IMR-90 (cell line): ENCODE results near the gene CNNM2. TPM values are rescaled to one million over a fixed set of nuclear protein-coding genes. Genes with fewer than 3 reads are reported as not detected.

Source experiments
- ATAC-seq: fragments of 200-7000 bp; cut with Tn5 transposase; 2 replicates; pipeline ENCODE4 v1.9.1; 2020; ENCODE audit warnings: low read depth, mild to moderate bottlenecking, moderate library complexity
- BruUV-seq: library from RNA; stranded (reverse); fragments of 400-500 nt; replicated peaks from 2 replicates; lab custom pipeline; 2021; lab: Mats Ljungman, UMichigan
- CTCF ChIA-PET: fragments of 300-600 bp; formaldehyde crosslinking; extraction: SDS; loops from one replicate; lab custom pipeline; 2021; ENCODE audit warnings: antibody characterized with exemption; lab: Yijun Ruan, JAX
- POLR2A ChIA-PET: fragments of 300-600 bp; sonication (Branson Sonifier 250); formaldehyde crosslinking; loops from one replicate; lab custom pipeline; 2022; ENCODE audit warnings: antibody characterized with exemption; ENCODE audit not compliant: unreplicated experiment; lab: Charles Lee
- DNase-seq: peaks from one replicate; pipeline ENCODE4 v3.0.0; 2013
- H2AFZ ChIP-seq: replicated peaks from 2 replicates; pipeline ENCODE3; 2013; ENCODE audit warnings: low read length, mild to moderate bottlenecking; ENCODE audit not compliant: poor library complexity
- H2AK5ac ChIP-seq: 2 replicates; pipeline ENCODE4 v1.6.1; 2013; ENCODE audit warnings: low read depth, low read length, inconsistent platforms
- H2AK9ac ChIP-seq: replicated peaks from 2 replicates; pipeline ENCODE3; 2013; ENCODE audit warnings: mild to moderate bottlenecking, low read depth, low read length, moderate library complexity; ENCODE audit not compliant: poor library complexity
- H2BK120ac ChIP-seq: 2 replicates; pipeline ENCODE4 v1.6.1; 2013; ENCODE audit warnings: low read depth, low read length, inconsistent platforms
- H2BK15ac ChIP-seq: 3 replicates; pipeline ENCODE4 v1.6.1; 2013; ENCODE audit warnings: low read depth, low read length, inconsistent platforms
- H2BK20ac ChIP-seq: 2 replicates; pipeline ENCODE4 v1.6.1; 2013; ENCODE audit warnings: low read depth, mild to moderate bottlenecking, inconsistent platforms, low read length, moderate library complexity
- H2BK5ac ChIP-seq: 2 replicates; pipeline ENCODE4 v1.6.1; 2013; ENCODE audit warnings: mild to moderate bottlenecking, low read depth, low read length, inconsistent platforms; ENCODE audit not compliant: poor library complexity, severe bottlenecking
- H3K14ac ChIP-seq: replicated peaks from 2 replicates; pipeline ENCODE4 v1.6.1; 2013; ENCODE audit warnings: low read depth, low read length, inconsistent platforms
- H3K18ac ChIP-seq: 2 replicates; pipeline ENCODE4 v1.6.1; 2013; ENCODE audit warnings: low read depth, low read length, control low read depth
- H3K23ac ChIP-seq: 2 replicates; pipeline ENCODE4 v1.6.1; 2013; ENCODE audit warnings: low read depth, low read length, inconsistent platforms
- H3K27ac ChIP-seq: 2 replicates; pipeline ENCODE4 v1.5.1; 2013; ENCODE audit warnings: mild to moderate bottlenecking, control low read depth, low read length; ENCODE audit not compliant: insufficient read depth
- H3K27me3 ChIP-seq: 2 replicates; pipeline ENCODE4 v1.6.1; 2013; ENCODE audit warnings: low read length; ENCODE audit not compliant: control insufficient read depth, insufficient read depth
- H3K36me3 ChIP-seq: 2 replicates; pipeline ENCODE4 v1.6.1; 2013; ENCODE audit warnings: low read length, mixed read lengths; ENCODE audit not compliant: control insufficient read depth, insufficient read depth
- H3K4ac ChIP-seq: 2 replicates; pipeline ENCODE4 v1.6.1; 2013; ENCODE audit warnings: low read depth, low read length, inconsistent platforms
- H3K4me1 ChIP-seq: 2 replicates; pipeline ENCODE4 v1.6.1; 2013; ENCODE audit warnings: low read length, mixed read lengths; ENCODE audit not compliant: control insufficient read depth, insufficient read depth
- H3K4me2 ChIP-seq: 2 replicates; pipeline ENCODE4 v1.6.1; 2013; ENCODE audit warnings: low read depth, mild to moderate bottlenecking, control low read depth, low read length, moderate library complexity
- H3K4me3 ChIP-seq: 2 replicates; pipeline ENCODE4 v1.5.1; 2013; ENCODE audit warnings: low read depth, mild to moderate bottlenecking, control low read depth, low read length, moderate library complexity; ENCODE audit not compliant: insufficient read depth
- H3K56ac ChIP-seq: 2 replicates; pipeline ENCODE4 v1.6.1; 2013; ENCODE audit warnings: low read length, inconsistent platforms; ENCODE audit not compliant: insufficient read depth; ENCODE audit errors: extremely low read depth
- H3K79me1 ChIP-seq, 2 experiments: 2 replicates each; pipeline ENCODE4 v1.6.1; 2013; ENCODE audit warnings: low read length in 2 of 2, inconsistent platforms in 1 of 2, low read depth in 1 of 2
- H3K9ac ChIP-seq: 2 replicates; pipeline ENCODE4 v1.6.1; 2013; ENCODE audit warnings: low read depth, low read length, control low read depth
- H3K9me1 ChIP-seq: 2 replicates; pipeline ENCODE4 v1.6.1; 2013; ENCODE audit warnings: low read length, inconsistent platforms; ENCODE audit not compliant: insufficient read depth
- H3K9me3 ChIP-seq: 2 replicates; pipeline ENCODE4 v1.6.1; 2013; ENCODE audit warnings: low read length; ENCODE audit not compliant: control insufficient read depth, insufficient read depth
- H4K20me1 ChIP-seq: 2 replicates; pipeline ENCODE4 v1.6.1; 2013; ENCODE audit warnings: low read length, inconsistent platforms; ENCODE audit not compliant: insufficient read depth
- H4K5ac ChIP-seq: 2 replicates; pipeline ENCODE4 v1.6.1; 2013; ENCODE audit warnings: mild to moderate bottlenecking, low read depth, low read length, control low read depth
- H4K8ac ChIP-seq, 2 experiments: 2 replicates each; pipeline ENCODE4 v1.6.1; 2013; ENCODE audit warnings: low read depth in 2 of 2, low read length in 2 of 2, control low read depth in 1 of 2, inconsistent platforms in 1 of 2
- H4K91ac ChIP-seq: 2 replicates; pipeline ENCODE4 v1.6.1; 2013; ENCODE audit warnings: low read depth, low read length, inconsistent platforms; ENCODE audit not compliant: insufficient read depth
- CHD1 ChIP-seq: IDR thresholded peaks from 2 replicates; pipeline ENCODE4 v1.6.1; 2012; ENCODE audit warnings: low read depth, low read length, improper control_type of control experiment
- SMC3 ChIP-seq: fragments of 150-350 bp; IDR thresholded peaks from 2 replicates; pipeline ENCODE4 v1.6.1; 2016; ENCODE audit warnings: low read depth, mild to moderate bottlenecking, antibody characterized with exemption, low read length, moderate library complexity
- WGBS, 2 experiments: methylation state at CpG; one replicate each; pipeline versions ENCODE4 v1.1.5 to v1.1.7; 2013; ENCODE audit warnings: missing lambda C conversion rate in 2 of 2; ENCODE audit not compliant: insufficient read length in 1 of 2; ENCODE audit errors: extremely low coverage in 2 of 2; 5-methylcytosine and 5-hydroxymethylcytosine counted together
- dilution Hi-C: fragments of 300-500 bp; cut with HindIII; formaldehyde crosslinking; loops from one replicate; pipeline ENCODE4 v1.14.3; 2018; ENCODE audit warnings: low sequenced_read_pairs; ENCODE audit not compliant: unreplicated experiment
- in situ Hi-C: fragments of 300-500 bp; cut with MboI; formaldehyde crosslinking; loops from 3 replicates; pipeline ENCODE4 v1.14.3; 2019; ENCODE audit warnings: low sequenced_read_pairs, inconsistent platforms, mixed read lengths
- intact Hi-C: fragments of 100-400 bp; cut with micrococcal nuclease; formaldehyde crosslinking; loops from 2 replicates; pipeline ENCODE4 v1.10.0; 2022
- polyA plus RNA-seq, 3 experiments: library from polyadenylated mRNA; depleted of rRNA; stranded (reverse); fragments of >200 nt; gene quantifications; 2 replicates each; pipeline ENCODE4 v1.2.3, GENCODE V29; 2012; ENCODE audit warnings: low replicate concordance in 1 of 3
- total RNA-seq: library from RNA; depleted of rRNA; stranded (reverse); fragments of >200 nt; gene quantifications from 2 replicates; pipeline ENCODE4 v1.2.3, GENCODE V29; 2012
- TF ChIP-seq, protein P1 (sequence below): fragments of 150-350 bp; IDR thresholded peaks from 2 replicates; pipeline ENCODE4 v1.6.1; 2017; ENCODE audit warnings: mild to moderate bottlenecking, antibody characterized with exemption, low read length, low read depth

CNNM2 gene
- total and polyA plus RNA-seq, 2 of the 4 experiments (the other 2 are of a cell fraction): 4.7 to 5.6 TPM

- Histone ChIP-seq H3K4me3 (peak within 1 kb of the TSS; percentile 55), H4K91ac (peak within 1 kb of the TSS; percentile 63; the same call in 1 of the 2 replicates), H3K27ac (peak within 1 kb of the TSS; percentile 46), H3K36me3 (no peaks in the 10 kb centered on the region), H3K23ac (0 out of 2 replicates have a peak within 1 kb of the TSS, but pooled peaks have one; percentile 29), H2BK20ac (no peak within 1 kb of the TSS), H3K9me1 (0 out of 2 replicates have a peak, but pooled peaks cover 8% of the 10 kb centered on the region), H3K9ac (peak within 1 kb of the TSS; percentile 75), H4K8ac (peak within 1 kb of the TSS; percentile 81 to 94), H2BK15ac (no peak within 1 kb of the TSS), H3K4me2 (peak within 1 kb of the TSS; percentile 95), H3K4ac (peak within 1 kb of the TSS; percentile 49), H2AK9ac (peak within 1 kb of the TSS; percentile 83), H4K5ac (peak within 1 kb of the TSS; percentile 49), H3K9me3 (no peaks in the 10 kb centered on the region), H3K4me1 (peaks cover 5% of the 10 kb centered on the region), H3K79me1 (peaks cover 0 to 8% of the 10 kb centered on the region in 2 experiments; a peak in 1 of 4 replicates), H3K18ac (peak within 1 kb of the TSS; percentile 13; the same call in 1 of the 2 replicates), H2AFZ (peak within 1 kb of the TSS; percentile 93), H3K14ac (peak within 1 kb of the TSS; percentile 53), H2AK5ac (no peak within 1 kb of the TSS), H2BK5ac (no peak within 1 kb of the TSS), H4K20me1 (no peaks in the 10 kb centered on the region), H3K27me3 (no peaks in the 10 kb centered on the region), H2BK120ac (peak within 1 kb of the TSS; percentile 11; the same call in 1 of the 2 replicates), H3K56ac (peak within 1 kb of the TSS; percentile 56; the same call in 1 of the 2 replicates)
- dilution Hi-C loops: no loop called here
- TF ChIP-seq, protein P1, sequence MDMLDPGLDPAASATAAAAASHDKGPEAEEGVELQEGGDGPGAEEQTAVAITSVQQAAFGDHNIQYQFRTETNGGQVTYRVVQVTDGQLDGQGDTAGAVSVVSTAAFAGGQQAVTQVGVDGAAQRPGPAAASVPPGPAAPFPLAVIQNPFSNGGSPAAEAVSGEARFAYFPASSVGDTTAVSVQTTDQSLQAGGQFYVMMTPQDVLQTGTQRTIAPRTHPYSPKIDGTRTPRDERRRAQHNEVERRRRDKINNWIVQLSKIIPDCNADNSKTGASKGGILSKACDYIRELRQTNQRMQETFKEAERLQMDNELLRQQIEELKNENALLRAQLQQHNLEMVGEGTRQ: no peak
- TF ChIP-seq CHD1: no peak
- no peak for TF ChIP-seq SMC3
- peak; percentile 95 for ATAC-seq
- BruUV-seq: no TSS peak
- ChIA-PET POLR2A (no interaction called here), CTCF (no interaction called here)
- in situ Hi-C loops: no loop called here
- intact Hi-C loops: no loop called here
- DNase-seq: no peak
- 8% methylated on average over 18 of the region's 63 CpGs; no CpG with 5 or more reads in 1 of the 2 experiments for WGBS, 2 experiments
Observed at GRCh38 chr10:102869258-102870198, 48.6 kb upstream of the CNNM2 start, which contains the start of gene AS3MT. Gene AS3MT, plus strand, starts transcription at chr10:102869470. Its CDS starts 123 bp downstream, at chr10:102869593.
